NCI-H1930 (cell line): ENCODE results near the gene MGARP.
"Not testable (repeated sequence)": the region's sequence is repeated elsewhere in the genome, so short reads cannot be mapped to it uniquely, and the experiment has no call there.

Experiments
- DNase-seq, 2 experiments: peaks; one replicate each; lab custom pipeline; 2025; lab: John Stamatoyannopoulos, UW

The MGARP gene

DNA sequence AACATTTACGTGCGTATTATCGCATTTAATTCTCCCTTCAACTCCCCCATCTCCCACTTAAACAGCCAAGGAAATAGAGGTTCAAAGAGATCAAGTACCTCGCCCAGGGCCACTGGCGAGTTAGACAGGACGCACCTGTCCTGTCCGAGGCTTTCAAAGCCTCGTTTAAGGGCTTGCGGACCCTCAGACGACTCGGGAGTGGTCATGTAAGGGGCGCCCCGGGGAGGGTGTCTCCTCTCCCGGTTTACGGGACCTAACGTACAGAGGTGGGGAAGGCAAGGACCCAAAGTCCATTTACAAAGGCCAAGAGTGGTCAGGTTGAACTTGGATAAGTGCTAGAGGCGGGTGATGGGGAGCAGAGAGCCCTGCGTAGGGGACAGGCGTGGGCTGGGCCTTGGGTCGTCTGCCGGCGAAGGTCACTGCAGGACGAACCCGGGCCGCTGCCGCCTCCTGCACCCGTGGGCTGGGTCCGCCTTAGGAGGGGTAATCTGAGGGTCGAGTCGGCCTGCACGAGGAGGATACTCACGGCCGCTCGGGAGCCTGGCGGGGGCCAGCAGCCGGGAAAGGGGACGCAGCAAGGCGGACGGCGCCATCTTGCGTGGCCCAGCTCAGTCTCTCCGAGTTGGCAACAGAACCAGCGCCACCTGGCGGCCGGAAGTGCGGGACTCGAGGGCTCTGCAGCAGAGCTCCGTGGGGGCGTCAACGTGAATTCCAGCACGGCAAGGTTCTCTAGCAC is 15.3 kb upstream of the MGARP start:
- DNase-seq: peak; percentile 73 to 94

DNA sequence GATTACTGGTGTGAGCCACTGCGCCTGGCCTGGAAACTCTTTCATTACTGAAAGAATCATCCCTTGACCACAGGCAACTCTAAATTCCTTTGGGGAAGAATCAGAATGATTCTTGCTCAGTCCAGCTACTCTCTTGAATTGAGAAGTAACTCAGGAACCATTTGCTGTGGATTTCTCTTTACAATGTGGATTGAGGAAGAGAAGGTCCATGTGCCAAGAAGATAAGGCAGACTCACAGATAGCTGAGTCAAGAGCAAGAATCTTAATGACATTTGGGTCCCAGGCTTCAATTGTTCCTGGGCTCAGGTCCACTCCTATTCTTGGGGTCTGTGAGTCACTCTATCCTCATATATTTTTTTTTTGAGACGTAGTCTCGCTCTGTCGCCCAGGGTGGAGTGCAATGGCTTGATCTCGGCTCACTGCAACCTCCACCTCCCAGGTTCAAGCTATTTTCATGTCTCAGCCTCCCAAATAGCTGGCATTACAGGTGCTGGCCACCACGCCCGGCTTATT is 6.2 kb upstream of the MGARP start:
- no peak for DNase-seq

DNA sequence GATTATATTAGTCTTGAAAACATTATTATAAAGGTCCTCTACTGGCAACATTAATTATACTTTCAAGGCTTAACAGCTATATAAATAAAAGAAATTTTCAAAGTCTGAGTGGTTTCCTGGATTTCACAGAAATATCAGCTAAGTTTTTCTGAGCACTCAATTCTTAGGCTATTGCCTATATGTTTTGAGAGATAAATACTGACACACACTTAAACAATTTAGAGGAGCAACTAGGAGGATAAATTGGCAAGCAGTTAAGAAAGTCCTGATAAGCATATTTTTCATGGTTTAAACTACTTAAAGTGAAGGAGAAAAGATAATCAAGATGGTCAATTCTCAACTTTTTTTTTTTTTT is 2.7 kb upstream of the MGARP start:
- no peak for DNase-seq

DNA sequence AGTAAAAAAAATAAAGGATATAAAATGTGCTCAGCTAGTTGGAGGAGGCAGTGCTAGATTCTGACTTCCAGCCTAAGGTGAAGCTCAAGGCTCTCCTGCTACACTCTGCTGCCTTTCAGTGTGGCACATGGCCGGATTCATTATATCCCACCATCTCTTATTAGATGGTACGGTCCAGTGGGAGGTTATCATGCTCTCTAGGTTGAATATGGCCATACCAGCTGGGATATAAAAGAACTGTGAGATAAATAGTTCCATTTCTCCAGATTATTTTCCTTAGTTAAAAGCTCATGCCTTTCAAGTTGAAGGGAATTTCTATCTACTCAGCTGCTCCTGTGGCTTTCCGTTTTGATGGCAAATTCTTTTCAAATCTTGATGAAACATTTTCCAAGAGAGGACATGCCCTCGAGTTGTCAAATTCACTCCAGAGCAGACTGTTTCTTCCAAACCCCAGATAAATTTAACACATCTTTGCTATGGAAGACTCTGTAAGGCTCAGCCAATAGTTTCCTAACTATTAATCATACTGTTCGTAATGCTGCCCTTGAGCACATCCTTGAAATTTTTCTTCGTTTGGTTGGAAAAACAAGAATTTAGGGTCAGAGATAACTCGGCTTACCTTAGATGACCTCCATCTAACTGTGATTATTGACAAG is 2.2 kb upstream of the MGARP start:
- no peak for DNase-seq

DNA sequence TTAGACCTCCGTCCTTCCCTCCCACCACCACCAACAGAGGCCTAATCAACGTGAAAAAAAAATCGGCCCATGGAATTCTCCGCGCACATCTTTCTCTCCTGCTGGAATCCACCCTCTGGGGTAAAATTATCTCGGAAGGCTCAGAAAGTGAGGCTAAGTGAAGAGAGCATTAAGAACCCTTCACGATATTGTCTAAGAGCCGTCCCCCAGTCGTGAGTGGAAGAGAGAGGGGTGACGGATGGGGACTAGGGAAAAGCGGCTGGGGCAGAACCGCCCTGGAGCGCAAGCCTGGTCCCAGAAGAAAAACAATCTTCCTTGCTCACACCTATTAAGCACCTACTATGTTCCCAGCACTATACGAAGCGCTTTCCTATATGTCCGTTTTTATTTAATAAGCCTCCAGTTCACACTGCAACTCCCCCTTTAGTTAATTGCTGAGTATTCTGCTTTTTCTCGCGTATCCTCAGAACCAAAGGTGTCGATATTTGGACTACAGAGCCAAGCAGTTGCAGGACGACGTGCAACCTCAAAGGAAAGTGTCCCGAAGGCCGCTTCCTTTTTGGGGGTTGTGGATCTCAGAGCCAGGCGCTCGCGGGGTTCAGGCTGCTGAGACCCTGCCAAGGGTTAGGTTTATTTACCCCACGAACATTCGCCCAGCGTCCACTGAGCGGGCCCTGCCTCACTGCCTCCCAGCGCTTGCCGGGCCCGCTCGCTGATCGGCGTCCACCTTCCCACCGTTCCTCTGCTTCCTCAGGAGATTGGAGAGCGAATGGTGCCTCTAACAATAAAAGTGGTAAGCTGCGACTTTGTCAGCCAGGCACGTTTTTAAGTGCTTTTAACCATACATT is 889 bp downstream of the MGARP start:
- DNase-seq: no peak

DNA sequence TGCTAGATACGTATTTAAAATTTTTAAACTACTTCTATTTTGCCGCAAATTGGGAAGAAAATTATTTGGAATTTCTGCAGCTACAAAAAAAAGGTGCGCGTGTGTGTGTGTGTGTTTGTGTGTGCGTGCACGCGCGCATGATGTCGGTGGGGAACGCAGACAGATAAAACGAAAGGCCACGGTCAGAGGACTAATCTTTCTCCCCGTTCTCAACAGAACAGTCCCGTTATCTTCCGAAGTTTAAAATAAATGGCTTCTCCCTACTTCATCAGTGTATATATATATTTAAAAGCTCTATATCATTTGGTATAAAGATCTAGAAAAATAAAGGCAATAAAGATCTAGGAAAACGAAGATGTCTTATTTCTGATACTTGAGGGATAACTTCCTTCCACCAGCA is 1.5 kb downstream of the MGARP start:
- DNase-seq: no peak

DNA sequence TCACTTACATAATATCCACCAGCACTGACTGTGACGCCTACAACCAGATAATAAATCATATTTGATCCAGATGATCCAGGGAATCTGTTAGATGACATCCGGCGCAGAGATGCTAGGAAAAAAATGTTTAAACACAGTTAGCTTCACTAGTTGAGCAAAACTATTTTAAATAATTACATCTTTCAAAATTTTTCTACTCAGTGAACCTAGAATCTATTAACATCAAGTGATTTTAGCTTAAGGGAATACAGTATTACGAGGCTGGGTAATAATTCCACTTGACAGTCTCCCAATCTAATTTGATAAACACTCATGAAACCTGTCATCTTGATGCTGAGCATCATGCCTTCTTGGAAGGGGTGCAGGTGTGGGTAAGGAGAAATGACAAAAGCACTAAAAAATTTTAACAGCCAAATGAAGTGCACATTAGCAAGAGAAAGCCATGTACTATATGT is 4.7 kb downstream of the MGARP start:
- DNase-seq: no peak

DNA sequence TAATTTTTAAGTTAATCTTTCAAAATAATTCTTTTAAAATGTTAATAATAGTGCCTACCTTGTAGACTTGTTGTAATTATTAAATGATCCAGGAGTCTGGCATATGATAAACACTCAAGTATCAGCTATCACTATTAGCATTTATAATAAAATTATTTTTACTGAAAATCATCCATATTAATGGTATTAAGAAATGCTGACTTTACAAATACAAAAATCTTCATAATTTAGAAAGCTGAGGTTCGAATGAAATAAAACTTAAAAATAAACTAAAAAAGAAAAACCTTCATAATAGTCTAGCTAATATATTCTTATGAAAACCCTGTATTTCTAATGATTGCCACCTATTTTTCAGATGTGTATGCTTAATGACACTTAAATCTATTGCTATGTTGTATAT is 5.2 kb downstream of the MGARP start:
- no peak for DNase-seq

DNA sequence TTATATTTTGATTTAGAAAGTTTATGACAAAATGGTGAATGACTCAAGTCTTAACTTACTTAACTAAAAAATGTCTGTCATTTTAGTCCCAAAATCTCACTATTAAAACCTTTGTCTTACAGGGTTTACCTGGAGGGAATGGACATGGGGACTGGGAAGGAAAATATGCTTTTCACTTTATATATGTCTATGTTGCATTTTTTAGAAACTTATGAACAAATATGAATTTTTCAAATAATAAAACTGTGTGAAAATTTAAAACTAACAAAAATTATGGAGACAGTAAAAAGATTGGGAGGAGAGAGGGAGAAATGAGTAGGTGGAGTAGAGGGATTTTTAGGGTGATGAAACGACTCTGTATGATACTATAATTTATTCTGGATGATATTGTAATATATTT is 6.2 kb downstream of the MGARP start:
- DNase-seq: no peak

DNA sequence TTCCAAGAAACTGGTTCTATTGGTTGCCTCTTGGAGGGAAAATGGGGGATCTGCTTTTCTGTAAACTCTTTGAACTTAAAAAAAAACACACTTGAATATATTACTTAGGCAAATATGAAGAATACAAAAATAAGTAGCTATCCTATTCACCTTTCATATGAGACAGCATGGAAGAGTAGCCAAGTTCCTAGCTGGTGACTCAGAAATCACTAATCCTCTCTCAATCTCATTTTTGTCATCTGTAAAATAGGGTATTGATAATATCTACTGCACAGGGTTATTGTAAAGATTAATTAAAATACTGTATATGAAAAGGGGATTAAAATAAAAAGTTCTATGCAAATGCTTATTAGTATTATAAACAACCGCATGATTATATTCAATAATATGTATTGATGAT is 12.7 kb downstream of the MGARP start:
- DNase-seq: no peak

DNA sequence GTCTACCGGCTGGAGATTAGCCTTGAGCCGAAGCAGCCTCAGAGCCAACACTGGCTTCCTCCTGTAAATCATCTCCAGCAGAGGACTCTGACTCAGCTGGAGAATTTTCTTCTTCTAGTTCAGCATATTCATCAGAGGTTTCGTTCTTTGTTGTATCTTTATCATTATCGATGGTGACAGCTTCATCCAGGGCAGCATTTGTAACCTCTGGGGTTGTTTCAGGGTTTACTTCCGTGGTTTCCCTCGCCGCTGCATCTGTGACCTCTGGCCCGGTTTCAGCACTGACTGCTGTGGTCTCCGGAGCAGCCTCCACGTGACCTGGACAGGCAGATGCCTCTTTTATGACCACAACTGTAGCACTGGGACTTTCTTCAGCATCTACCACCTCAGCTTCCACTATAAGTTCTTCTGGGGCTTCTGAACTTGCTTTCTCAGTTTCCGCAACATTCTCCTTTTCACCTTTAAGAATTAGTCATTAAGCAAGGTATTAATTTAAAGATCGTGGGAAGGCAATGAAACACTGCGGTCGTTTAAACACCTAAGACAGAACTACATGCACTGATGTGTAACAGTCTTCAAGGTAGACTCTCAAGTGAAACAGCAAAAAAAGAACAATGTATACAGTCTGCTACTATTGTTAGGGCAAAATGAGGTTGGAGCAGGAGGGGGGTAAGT is 13.3 kb downstream of the MGARP start:
- no peak for DNase-seq

DNA sequence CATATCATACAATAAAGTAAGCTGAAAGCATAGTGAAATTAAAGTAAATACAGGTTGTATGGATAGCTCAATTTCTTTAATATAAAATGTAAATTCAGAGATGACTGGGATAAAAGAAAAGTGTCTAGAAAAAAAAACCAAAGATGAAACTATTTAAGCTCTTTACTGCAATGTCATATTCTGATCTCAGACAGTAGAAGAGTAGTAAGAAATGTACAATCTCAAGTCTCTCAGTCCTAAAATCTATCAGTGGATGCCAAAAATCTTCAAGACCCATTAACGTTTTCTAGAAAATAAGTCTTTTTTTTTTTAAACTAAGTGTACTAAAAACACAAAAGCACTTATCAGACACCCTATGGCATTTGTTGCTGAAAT is 13.8 kb downstream of the MGARP start:
- DNase-seq: no peak

DNA sequence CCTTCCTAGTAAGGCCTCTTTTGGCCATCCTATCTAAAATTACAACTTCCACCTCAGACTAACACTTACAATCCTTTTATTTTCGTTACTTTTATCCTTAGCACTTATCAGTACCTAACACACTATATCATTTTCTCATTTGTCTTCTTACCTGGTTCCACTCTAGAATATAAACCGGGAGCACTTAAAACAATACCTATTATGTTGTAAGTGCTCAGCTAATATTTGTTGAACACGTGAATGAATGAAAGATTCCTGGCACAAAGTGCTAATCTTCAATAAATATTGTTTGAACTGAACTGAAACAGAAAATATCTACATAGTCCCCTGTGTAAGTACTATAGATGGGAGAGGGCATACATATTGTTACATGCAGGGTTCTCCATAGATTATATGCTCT is 14.4 kb downstream of the MGARP start:
- no peak for DNase-seq

DNA sequence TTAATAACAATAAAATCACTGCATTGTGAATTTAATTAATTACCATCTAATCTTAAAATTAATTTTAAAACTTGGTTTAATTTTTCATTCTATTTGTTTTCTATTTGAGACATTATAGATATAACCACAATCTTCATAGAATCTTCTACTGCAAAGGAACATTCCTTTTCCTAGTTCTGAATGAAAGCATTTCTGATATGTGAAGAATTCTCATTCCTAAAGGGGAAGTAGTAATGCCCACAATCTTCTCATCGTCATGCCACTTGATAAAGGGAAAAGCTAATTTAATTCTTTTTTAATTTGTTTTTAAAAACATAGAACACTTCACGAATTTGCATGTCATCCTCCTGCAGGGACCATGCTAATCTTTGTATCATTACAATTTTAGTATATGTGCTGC is 23.7 kb downstream of the MGARP start:
- no peak for DNase-seq

DNA sequence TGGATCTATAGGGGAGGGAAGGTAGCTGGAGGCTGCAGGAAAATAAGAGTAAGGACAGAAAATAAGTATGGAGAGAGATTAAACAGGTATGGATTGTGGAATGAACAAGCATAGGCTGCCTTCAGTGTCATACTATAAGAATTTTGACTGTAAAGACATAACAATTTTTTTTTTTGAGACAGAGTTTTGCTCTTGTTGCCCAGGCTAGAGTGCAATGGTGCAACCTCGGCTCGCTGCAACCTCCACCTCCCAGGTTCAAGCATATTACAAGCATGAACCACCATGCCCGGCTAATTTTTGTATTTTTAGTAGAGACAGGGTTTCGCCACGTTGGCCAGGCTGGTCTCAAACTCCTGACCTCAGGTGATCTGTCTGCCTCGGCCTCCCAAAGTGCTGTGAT is 24.4 kb downstream of the MGARP start:
- not testable (repeated sequence) for DNase-seq

DNA sequence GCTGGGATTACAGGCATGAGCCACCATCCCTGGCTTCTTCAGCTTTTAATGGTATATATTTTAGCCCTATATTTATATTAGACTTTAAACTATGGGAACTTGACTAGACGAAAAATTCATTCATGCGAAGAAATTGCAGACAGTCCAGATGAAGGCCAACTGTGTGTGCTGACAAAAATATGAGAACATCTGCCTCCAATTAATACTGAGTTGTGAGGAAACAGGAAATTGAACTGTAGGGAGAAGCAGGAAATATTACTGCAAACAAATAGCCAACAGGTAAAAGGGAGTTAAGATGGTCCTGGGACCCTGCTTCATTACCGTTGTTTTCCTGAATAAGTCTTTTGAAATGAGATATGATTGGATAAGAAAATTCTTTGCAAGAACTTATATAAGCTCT is 26.3 kb downstream of the MGARP start:
- no peak for DNase-seq

DNA sequence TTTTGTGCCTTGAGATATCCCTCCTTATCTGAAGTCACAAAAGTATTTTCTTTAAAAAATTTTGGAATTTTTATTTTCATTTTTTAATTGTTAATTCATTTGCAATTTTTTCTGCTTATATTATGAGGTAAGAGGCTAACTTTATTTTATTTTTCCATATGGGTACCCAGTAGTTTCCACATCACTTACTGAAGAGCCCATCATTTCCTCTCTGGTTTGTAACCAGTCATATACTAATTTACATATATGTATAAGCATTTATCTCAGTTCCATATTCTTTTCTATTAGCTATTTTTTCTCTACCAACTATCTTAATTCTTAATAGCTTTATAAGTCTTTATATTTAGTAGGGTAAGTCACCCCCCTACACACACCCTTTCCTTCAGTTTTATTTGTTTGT is 27.0 kb downstream of the MGARP start:
- no peak for DNase-seq

DNA sequence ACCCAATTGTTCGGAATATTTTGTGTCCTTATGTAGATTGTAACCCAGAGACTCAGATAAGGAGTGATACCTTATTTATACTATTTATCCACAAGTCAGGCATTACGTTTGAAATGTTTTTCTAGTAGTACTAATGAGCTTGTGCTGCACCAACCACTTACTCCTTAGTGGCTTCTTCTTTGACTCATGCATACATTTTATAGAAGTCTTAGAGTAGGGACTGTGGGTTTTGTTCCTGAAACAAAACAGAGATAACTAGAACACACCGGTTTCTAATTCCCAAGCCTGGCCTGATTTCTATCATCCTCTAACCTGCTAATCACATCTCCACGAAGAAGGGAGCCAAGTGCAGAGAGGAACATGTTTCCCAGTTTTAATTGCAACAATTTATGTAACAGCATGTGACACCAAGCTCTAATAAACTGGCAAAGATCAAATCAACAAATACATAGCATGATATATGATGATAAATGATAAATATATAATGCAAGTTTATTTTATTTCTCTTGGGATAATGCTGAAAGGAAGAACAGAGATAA is 32.3 kb downstream of the MGARP start:
- no peak for DNase-seq

DNA sequence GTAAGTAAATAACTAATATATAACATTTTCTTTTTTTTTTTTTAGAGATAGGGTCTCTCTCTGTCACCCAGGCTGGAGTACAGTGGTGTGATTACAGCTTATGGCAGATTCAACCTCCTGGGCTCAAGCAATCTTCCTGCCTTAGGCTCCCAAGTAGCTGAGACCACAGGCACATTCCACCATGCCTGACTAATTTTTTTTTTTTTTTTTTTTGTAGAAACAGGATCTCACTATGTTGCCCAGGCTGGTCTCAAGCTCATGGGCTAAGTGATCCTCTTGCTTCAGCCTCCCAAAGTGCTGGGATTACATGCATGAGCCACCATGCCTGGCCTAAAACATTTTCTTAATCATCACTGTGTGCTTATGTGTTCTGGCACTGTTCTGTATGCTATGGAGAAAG is 32.8 kb downstream of the MGARP start:
- no peak for DNase-seq

DNA sequence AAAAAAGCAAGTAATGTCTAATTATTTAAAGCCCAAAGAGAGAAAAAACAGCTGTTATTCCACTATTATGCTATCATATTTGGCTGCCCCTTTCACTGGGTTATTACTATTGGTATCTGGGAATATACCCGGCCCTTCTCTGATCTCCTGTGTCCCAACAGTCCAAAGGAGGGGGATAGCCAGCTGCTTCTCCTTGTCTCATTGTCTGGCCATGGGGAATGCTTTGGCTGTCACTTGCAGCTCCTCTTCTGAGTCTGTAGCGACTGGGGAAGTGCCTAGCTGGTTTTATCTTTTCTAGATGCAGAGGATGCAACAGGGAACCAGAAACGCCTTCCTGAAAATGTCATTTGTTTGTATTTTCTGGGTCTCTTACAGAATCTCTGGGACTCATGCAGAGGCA is 33.9 kb downstream of the MGARP start:
- DNase-seq: no peak

DNA sequence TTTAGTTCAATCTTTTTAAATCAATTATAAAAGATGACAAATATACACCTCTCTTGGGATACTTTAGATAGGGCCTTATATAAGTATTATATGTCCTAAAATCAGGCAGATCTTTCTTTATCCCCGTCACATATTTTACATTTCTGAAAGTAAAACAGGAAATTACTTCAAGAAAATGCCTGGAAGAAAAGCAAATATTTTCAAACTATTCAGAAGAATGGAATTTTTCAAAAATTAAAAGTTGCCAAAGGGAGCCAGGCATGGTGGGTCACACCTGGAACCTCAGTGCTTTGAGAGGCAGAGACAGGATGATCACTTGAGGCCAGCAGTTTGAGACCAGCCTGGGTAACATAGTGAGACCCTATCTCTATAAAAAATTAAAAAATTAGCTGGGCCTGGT is 34.4 kb downstream of the MGARP start:
- DNase-seq: no peak
